ENCODE results near the gene KCNJ1.

DNA sequence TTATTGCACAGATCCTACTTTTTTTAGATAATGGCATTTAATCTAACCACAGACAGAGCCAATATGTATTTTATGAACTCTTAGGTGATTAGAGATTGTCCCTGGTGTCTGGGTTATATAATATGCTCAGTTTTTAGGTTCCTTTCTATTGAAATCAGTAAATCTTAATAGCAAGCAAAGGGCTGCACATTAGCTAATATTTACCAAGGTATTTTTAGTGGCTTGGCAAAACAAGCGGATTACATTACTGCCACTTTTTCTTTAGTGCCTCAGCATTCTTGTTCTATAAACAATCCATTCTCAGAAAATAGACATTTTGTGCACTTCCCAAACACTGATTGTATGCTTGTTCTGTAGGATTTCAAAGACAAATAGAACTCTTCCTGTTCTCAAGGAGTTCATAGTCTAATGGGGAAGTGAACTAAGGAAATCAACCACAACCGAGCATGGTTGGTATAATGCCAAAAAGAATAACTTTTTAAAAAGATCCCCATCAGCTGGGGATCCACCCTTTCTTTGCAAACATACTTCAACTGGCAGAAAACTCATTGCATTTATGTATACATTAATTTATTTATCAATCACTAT, 23.8 kb downstream of the KCNJ1 start:
- TF ChIP-seq, protein P1, sequence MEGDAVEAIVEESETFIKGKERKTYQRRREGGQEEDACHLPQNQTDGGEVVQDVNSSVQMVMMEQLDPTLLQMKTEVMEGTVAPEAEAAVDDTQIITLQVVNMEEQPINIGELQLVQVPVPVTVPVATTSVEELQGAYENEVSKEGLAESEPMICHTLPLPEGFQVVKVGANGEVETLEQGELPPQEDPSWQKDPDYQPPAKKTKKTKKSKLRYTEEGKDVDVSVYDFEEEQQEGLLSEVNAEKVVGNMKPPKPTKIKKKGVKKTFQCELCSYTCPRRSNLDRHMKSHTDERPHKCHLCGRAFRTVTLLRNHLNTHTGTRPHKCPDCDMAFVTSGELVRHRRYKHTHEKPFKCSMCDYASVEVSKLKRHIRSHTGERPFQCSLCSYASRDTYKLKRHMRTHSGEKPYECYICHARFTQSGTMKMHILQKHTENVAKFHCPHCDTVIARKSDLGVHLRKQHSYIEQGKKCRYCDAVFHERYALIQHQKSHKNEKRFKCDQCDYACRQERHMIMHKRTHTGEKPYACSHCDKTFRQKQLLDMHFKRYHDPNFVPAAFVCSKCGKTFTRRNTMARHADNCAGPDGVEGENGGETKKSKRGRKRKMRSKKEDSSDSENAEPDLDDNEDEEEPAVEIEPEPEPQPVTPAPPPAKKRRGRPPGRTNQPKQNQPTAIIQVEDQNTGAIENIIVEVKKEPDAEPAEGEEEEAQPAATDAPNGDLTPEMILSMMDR (IDR thresholded peaks at IDR 0.05), result no peak
- TF ChIP-seq POLR2A (IDR thresholded peaks at IDR 0.05), result no peak
